Sigmoid colon (tissue), 7 donors: ENCODE data around the gene ELMO2. TPM values are rescaled to one million over a fixed set of nuclear protein-coding genes. Genes with fewer than 3 reads are reported as not detected.

Experiments
- DNase-seq: peaks from one replicate; pipeline ENCODE4 v3.0.0-alpha.2; 2019
- H3K27ac ChIP-seq, 4 donors: fragments of 200-600 bp; sonication (generic); one replicate each; pipeline ENCODE4 v1.5.1; 2016 to 2019; ENCODE audit warnings: mild to moderate bottlenecking in 1 of 4
- H3K27me3 ChIP-seq, 3 donors: fragments of 200-600 bp; sonication (generic); one replicate each; pipeline ENCODE4 v1.5.1; 2019; ENCODE audit warnings: mild to moderate bottlenecking in 1 of 3
- H3K36me3 ChIP-seq, 4 donors: fragments of 200-600 bp; sonication (generic); one replicate each; pipeline ENCODE4 v1.5.1; 2016 to 2019
- H3K4me1 ChIP-seq, 4 donors: fragments of 200-600 bp; sonication (generic); one replicate each; pipeline ENCODE4 v1.5.1; 2017 to 2019
- H3K4me3 ChIP-seq, 4 donors: fragments of 200-600 bp; sonication (generic); one replicate each; pipeline ENCODE4 v1.5.1; 2017 to 2019; ENCODE audit warnings: mild to moderate bottlenecking in 2 of 4, moderate library complexity in 1 of 4
- H3K9me3 ChIP-seq, 4 donors: fragments of 200-600 bp in 3 of 4; sonication (generic) in 3 of 4; one replicate each; pipeline versions ENCODE4 v1.5.1 to v1.6.1; 2013 to 2019
- EP300 ChIP-seq, 4 donors: sonication (generic); formaldehyde crosslinking; IDR thresholded peaks; one replicate each; pipeline ENCODE4 v1.6.1; 2017; ENCODE audit warnings: antibody characterized with exemption in 4 of 4
- POLR2A ChIP-seq, 2 donors: fragments of 450-650 bp; IDR thresholded peaks; one replicate each; pipeline ENCODE4 v1.6.1; 2016; ENCODE audit warnings: antibody characterized with exemption in 2 of 2, mild to moderate bottlenecking in 2 of 2, moderate library complexity in 2 of 2
- POLR2AphosphoS5 ChIP-seq, 4 donors: sonication (generic); formaldehyde crosslinking; IDR thresholded peaks; one replicate each; pipeline ENCODE4 v1.6.1; 2017; ENCODE audit warnings: antibody characterized with exemption in 4 of 4
- WGBS, 2 donors: extraction: QIAGEN DNeasy Blood & Tissue Kit; methylation state at CpG; one replicate each; pipeline ENCODE4 v1.1.7; 2013; 5-methylcytosine and 5-hydroxymethylcytosine counted together
- intact Hi-C: fragments of 100-400 bp; cut with DNase I; formaldehyde crosslinking; loops from one replicate; pipeline ENCODE4 v1.15.1; 2023
- polyA plus RNA-seq, 3 donors: library from polyadenylated mRNA; stranded (reverse); fragments of 200-250 nt; gene quantifications; one replicate each; pipeline ENCODE4 v1.2.3, GENCODE V29; 2013
- total RNA-seq, 4 donors: library from RNA; depleted of rRNA; stranded (reverse); fragments of >200 nt; gene quantifications; one replicate each; pipeline ENCODE4 v1.1.0, GENCODE V29; 2016
- TF ChIP-seq, protein P1 (sequence below), 4 experiments: fragments of 450-650 bp in 3 of 4; fragments of 200-600 bp in 1 of 4; IDR thresholded peaks; one replicate each; pipeline ENCODE4 v1.5.1; 2016 to 2019; ENCODE audit warnings: antibody characterized with exemption in 4 of 4, mild to moderate bottlenecking in 3 of 4, moderate library complexity in 2 of 4
- donor health status: healthy with polysubstance abuse.
- donor health status: Bipolar disorder and iron deficiency.
- donor health status: healthy.

ELMO2 gene
- total and polyA plus RNA-seq, 7 donors: 13.2 to 52.1 (median 40.3) TPM

- intact Hi-C loops: no loop called here
- DNase-seq: no peak
- no peaks in the 10 kb centered on the region for H3K4me1 ChIP-seq
- peaks cover 0 to 23% (median 0%) of the 10 kb centered on the region in 3 donors for H3K27me3 ChIP-seq
- no peaks in the 10 kb centered on the region for H3K36me3 ChIP-seq
- no peak overlapping the region for H3K27ac ChIP-seq
- 85% methylated on average over 15 of the region's 15 CpGs for WGBS, 2 donors
- TF ChIP-seq, protein P1, sequence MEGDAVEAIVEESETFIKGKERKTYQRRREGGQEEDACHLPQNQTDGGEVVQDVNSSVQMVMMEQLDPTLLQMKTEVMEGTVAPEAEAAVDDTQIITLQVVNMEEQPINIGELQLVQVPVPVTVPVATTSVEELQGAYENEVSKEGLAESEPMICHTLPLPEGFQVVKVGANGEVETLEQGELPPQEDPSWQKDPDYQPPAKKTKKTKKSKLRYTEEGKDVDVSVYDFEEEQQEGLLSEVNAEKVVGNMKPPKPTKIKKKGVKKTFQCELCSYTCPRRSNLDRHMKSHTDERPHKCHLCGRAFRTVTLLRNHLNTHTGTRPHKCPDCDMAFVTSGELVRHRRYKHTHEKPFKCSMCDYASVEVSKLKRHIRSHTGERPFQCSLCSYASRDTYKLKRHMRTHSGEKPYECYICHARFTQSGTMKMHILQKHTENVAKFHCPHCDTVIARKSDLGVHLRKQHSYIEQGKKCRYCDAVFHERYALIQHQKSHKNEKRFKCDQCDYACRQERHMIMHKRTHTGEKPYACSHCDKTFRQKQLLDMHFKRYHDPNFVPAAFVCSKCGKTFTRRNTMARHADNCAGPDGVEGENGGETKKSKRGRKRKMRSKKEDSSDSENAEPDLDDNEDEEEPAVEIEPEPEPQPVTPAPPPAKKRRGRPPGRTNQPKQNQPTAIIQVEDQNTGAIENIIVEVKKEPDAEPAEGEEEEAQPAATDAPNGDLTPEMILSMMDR (IDR thresholded peaks at IDR 0.05): no peak
- TF ChIP-seq POLR2AphosphoS5 (IDR thresholded peaks at IDR 0.05) (no peak), POLR2A (IDR thresholded peaks at IDR 0.05) (no peak), EP300 (IDR thresholded peaks at IDR 0.05) (no peak)
- H3K9me3 ChIP-seq: no peaks in the 10 kb centered on the region
- no peak overlapping the region for H3K4me3 ChIP-seq
Measured at GRCh38 chr20:46430921-46431712, 24.7 kb upstream of the ELMO2 start.

- no peak for DNase-seq
- TF ChIP-seq, protein P1 (IDR thresholded peaks at IDR 0.05): no peak
- no peak for TF ChIP-seq EP300 (IDR thresholded peaks at IDR 0.05)
- no peak for TF ChIP-seq POLR2AphosphoS5 (IDR thresholded peaks at IDR 0.05)
- no peak for TF ChIP-seq POLR2A (IDR thresholded peaks at IDR 0.05)
- no peak overlapping the region for H3K4me3 ChIP-seq
- no peaks in the 10 kb centered on the region for H3K9me3 ChIP-seq
- H3K27me3 ChIP-seq: peaks cover 0 to 47% (median 0%) of the 10 kb centered on the region in 3 donors
- no peaks in the 10 kb centered on the region for H3K36me3 ChIP-seq
- no peaks in the 10 kb centered on the region for H3K4me1 ChIP-seq
- H3K27ac ChIP-seq: no peak overlapping the region
- intact Hi-C loops: no loop called here
Measured at GRCh38 chr20:46427384-46427783, 21.0 kb upstream of the ELMO2 start.

- Histone ChIP-seq H3K4me3 (no peak overlapping the region), H3K27ac (no peak overlapping the region), H3K27me3 (peaks cover 0 to 31% (median 0%) of the 10 kb centered on the region in 3 donors), H3K4me1 (no peaks in the 10 kb centered on the region), H3K9me3 (no peaks in the 10 kb centered on the region), H3K36me3 (no peaks in the 10 kb centered on the region)
- intact Hi-C loops: no loop called here
- no peak for DNase-seq
- no peak for TF ChIP-seq POLR2AphosphoS5 (IDR thresholded peaks at IDR 0.05)
- TF ChIP-seq, protein P1 (IDR thresholded peaks at IDR 0.05): no peak
- TF ChIP-seq EP300 (IDR thresholded peaks at IDR 0.05): no peak
- no peak for TF ChIP-seq POLR2A (IDR thresholded peaks at IDR 0.05)
- 88 to 97% methylated on average over 2 of the region's 2 CpGs for WGBS, 2 donors
Measured at GRCh38 chr20:46423882-46424482, 17.6 kb upstream of the ELMO2 start.

- intact Hi-C loops: no loop called here
- 65 to 67% methylated on average over 3 of the region's 3 CpGs for WGBS, 2 donors
- no peak overlapping the region for H3K27ac ChIP-seq
- no peaks in the 10 kb centered on the region for H3K4me1 ChIP-seq
- peaks cover 0 to 31% (median 0%) of the 10 kb centered on the region in 3 donors for H3K27me3 ChIP-seq
- TF ChIP-seq EP300 (IDR thresholded peaks at IDR 0.05) (no peak), POLR2AphosphoS5 (IDR thresholded peaks at IDR 0.05) (no peak), POLR2A (IDR thresholded peaks at IDR 0.05) (no peak)
- TF ChIP-seq, protein P1 (IDR thresholded peaks at IDR 0.05): no peak
- no peaks in the 10 kb centered on the region for H3K36me3 ChIP-seq
- H3K4me3 ChIP-seq: no peak overlapping the region
- no peaks in the 10 kb centered on the region for H3K9me3 ChIP-seq
- no peak for DNase-seq
Measured at GRCh38 chr20:46423342-46423741, 16.9 kb upstream of the ELMO2 start.
